GM18499 (cell line): ENCODE results near the gene SIX5.

Experiments used
- ATAC-seq: cut with Tn5 transposase; IDR thresholded peaks from one replicate; pipeline ENCODE4 v1.9.1; 2021; ENCODE audit warnings: moderate number of reproducible peaks; ENCODE audit not compliant: insufficient read depth, unreplicated experiment

The SIX5 gene

DNA sequence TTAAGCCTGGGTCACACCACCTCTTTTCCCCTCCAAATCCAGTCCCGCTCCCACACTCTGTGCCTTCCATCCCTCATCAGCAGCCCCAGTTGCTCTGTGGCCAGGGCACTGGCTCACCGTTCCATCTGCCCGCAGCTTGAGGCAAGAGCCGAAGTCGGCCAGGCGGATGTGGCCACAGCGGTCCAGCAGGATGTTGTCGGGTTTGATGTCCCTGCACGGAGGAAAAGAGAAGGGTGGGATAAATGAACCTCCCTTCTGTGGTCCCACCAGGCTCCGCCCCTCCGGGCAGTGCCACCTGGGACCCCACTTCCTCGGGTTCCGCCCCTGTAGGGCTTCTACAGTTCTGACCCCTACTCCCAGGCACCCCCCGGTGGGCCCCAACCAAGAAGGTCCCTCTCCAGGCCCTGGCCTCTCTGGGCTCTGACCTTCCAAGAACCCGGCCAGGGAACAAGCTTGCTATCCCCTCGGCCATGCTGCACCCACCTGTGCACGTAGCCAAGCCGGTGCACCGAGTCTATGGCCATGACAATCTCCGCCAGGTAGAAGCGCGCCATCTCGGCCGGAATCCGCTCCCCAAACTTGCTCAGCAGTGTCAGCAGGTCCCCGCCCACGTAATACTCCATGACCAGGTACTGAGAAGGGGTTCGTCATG is 9.1 kb upstream of the SIX5 start:
- no peak for ATAC-seq

GRCh38 chr19:45777395-45777961 is 8.4 kb upstream of the SIX5 start:
- no peak for ATAC-seq

DNA sequence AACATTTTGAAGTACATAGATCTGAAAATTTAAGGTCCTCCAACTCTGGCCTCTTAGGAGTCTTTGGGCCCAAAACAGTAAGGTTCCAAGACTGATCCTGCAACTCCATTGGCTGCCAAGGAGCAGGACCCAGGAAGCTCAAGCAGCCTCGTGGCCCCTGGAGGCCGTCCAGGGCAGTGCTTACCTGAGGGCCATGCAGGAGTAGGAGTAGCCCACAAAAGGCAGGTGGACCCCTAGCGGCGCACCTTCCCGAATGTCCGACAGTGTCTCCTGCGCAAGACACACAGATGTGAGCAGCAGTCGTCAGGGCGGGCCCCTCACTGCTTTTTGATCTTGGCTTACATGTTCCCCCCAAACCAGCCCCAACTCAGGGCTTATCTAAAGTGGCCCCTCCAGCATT is 5.7 kb upstream of the SIX5 start:
- no peak for ATAC-seq

- ATAC-seq = no peak
Measured at GRCh38 chr19:45773384-45773783, 4.3 kb upstream of the SIX5 start.

- no peak for ATAC-seq
Measured at GRCh38 chr19:45772912-45773311, 3.9 kb upstream of the SIX5 start.

DNA sequence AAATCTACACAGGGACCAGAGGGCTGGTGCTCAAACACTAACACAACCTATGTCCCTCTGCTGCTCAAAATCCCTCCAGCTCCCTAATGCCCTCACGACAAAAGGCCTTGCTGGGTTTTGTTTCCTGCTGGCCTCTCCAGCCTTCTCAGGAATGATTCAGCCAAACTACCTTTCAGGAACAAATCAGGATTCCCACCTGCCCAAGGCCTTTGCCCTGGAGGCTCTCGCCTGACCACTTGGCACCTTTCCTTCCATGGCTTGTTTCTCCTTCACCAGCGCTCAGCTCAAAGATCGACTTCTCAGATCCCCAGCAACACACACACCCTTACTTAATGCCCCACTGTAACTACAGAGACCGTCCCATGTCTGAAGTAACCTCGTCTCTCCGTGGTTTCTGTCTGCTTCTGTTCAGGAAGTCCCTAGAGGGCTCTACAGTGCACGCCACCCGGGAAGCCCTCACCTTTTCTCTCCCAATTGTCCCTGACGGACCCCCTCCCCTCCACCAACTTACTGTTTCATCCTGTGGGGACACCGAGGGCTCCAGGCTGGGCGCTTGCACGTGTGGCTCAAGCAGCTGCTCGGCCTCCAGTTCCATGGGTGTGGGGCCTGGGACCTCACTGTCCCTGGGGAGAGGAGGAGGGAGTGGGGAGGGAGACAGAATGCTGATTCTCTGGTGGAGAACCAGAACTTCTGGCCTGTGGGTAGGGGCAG is 3.2 kb upstream of the SIX5 start:
- no peak for ATAC-seq

- ATAC-seq = no peak
Measured at GRCh38 chr19:45771311-45771933, 2.4 kb upstream of the SIX5 start.

GRCh38 chr19:45770192-45771101 is 1.4 kb upstream of the SIX5 start:
- no peak for ATAC-seq

GRCh38 chr19:45769821-45770191 is 754 bp upstream of the SIX5 start:
- no peak for ATAC-seq

DNA sequence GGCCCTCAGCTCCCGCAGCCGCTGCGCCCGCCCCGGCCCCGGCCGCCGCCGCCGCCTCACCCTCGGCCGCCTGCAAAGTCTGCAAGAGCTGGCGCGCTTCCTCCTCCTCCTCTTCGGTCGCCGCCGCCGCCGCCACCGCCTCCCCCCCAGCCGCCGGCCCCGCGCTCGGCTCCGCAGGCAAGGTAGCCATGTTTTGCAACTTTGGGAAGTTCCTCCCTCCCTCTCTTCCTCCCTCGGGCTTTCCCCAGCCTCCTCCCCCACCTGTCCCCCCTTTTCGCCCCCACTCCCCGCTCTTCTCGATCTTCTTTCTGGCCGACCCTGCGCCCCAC is 433 bp downstream of the SIX5 start:
- no peak for ATAC-seq

- ATAC-seq = no peak
Measured at GRCh38 chr19:45767881-45768654, 984 bp downstream of the SIX5 start.

DNA sequence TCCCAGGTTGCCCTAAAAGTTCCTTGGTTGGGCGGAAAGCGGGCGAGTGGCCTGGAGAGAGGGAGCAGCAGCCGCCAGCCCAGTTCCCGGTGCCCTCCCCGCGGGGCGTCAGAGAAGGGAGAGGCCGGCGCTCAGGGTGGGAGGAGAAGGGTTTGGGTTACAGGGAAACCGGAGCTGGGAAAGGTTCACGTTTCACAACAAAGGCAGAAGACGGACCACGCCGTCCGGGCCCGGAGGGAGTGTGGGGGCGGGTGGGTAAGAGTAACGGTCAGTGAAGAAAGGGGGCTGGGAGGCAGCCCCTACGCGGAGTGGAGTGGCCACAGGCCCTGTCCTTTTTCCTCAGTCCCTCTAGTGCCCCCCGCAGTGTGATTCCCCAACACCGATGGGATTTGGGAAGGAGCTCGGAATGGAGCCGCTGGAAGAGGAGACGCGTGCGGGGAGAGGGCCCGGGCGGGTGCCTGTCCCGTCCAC is 1.6 kb downstream of the SIX5 start:
- no peak for ATAC-seq

GRCh38 chr19:45766869-45767346 is 2.1 kb downstream of the SIX5 start:
- no peak for ATAC-seq

DNA sequence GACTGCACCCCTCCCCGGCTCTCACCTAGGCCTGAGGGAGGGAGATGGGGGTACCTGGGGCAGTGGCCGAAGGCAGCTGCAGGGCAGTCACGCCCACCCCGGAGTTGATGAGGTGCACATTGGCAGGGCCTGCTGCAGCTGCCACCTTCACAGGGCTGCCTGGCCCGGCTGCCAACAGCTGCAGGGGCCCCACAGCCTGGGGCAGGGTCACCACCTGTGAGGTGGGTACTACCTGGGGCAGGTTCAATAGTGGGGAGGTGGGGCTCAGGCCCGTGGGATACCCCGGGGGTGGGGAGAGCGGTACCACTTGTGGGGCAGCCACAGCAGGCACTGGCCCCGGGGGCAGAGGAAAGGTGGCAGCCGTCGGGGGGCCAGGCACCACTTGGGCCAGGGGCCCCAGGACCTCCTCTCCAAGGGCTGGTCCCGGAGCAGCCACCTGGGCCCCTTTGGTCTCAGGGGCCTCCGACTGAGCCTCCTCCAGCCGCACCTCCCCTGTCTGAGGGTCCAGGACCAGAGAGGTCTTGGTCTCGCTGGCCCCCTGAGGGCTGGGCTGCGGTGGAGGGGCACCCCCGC is 2.7 kb downstream of the SIX5 start:
- ATAC-seq = no peak

- ATAC-seq = no peak
Measured at GRCh38 chr19:45765702-45766295, 3.3 kb downstream of the SIX5 start.

GRCh38 chr19:45764945-45765701 is 3.9 kb downstream of the SIX5 start:
- ATAC-seq = no peak

DNA sequence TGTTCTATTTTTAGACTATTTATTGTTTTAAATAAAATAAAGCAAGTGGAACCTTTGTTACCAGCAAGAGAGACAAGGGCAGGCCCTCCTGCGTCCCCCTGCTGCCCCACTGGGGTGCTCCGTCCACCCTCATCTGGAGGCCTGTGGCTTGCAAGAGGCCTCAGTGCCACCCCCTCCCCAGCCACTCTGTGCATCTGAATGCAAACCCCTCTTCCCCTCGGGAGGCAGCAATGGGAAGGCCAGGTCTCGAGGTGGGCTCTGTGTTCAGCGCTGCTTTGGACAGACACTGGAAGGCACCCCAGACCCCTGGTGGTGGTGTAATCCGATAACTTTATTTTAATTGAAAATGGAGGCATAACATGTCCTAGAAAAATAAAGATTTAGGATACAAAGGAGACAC is 4.6 kb downstream of the SIX5 start:
- ATAC-seq = no peak

- ATAC-seq = no peak
Measured at GRCh38 chr19:45763691-45764294, 5.3 kb downstream of the SIX5 start.
